Stomach (tissue), 4 donors: Measurements from ENCODE around the gene ARMC10.

ENCODE experiments used
- POLR2A ChIP-seq, 4 donors: fragments of 450-650 bp; IDR thresholded peaks; one replicate each; pipeline ENCODE4 v1.6.1; 2016; ENCODE audit warnings: antibody characterized with exemption in 4 of 4, control low read depth in 2 of 4, mild to moderate bottlenecking in 1 of 4, moderate library complexity in 1 of 4
- TF ChIP-seq, protein P1 (sequence below), 7 experiments: fragments of 450-650 bp in 4 of 7; fragments of 200-600 bp in 3 of 7; sonication (generic) in 3 of 7; IDR thresholded peaks; one replicate each; pipeline ENCODE4 v1.5.1; 2016 to 2019; ENCODE audit warnings: antibody characterized with exemption in 7 of 7, control low read depth in 2 of 7, mild to moderate bottlenecking in 1 of 7

DNA sequence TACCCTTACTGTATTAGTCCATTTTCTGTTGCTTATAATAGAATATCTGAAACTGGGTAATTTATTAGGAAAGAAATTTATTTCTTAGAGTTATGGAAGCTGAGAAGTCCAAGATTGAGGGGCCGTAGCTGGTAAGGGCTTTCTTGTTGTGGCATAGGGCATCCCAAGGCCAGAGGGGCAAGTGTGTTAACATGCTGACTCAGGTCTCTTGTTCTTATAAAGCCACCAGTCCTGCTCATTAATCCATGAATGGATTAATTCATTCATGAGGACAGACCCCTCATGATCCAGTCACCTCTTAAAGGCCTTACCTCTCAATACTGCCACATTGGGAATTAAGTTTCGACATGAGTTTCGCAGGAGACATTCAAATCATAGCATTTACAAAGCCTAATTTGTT, 2.4 kb downstream of the ARMC10 start:
- TF ChIP-seq, protein P1, sequence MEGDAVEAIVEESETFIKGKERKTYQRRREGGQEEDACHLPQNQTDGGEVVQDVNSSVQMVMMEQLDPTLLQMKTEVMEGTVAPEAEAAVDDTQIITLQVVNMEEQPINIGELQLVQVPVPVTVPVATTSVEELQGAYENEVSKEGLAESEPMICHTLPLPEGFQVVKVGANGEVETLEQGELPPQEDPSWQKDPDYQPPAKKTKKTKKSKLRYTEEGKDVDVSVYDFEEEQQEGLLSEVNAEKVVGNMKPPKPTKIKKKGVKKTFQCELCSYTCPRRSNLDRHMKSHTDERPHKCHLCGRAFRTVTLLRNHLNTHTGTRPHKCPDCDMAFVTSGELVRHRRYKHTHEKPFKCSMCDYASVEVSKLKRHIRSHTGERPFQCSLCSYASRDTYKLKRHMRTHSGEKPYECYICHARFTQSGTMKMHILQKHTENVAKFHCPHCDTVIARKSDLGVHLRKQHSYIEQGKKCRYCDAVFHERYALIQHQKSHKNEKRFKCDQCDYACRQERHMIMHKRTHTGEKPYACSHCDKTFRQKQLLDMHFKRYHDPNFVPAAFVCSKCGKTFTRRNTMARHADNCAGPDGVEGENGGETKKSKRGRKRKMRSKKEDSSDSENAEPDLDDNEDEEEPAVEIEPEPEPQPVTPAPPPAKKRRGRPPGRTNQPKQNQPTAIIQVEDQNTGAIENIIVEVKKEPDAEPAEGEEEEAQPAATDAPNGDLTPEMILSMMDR (IDR thresholded peaks at IDR 0.05), result no peak
- TF ChIP-seq POLR2A (IDR thresholded peaks at IDR 0.05), result no peak
